Peyer's patch (tissue), 4 donors: ENCODE measurements around the gene FMO3. TPM values are rescaled to one million over a fixed set of nuclear protein-coding genes. Genes with fewer than 3 reads are reported as not detected.

ENCODE experiments used
- DNase-seq, 3 donors: peaks; one replicate each; pipeline ENCODE4 v3.0.0-alpha.2; 2017 to 2019
- H3K27ac ChIP-seq, 4 donors: fragments of 200-600 bp; sonication (generic); one replicate each; pipeline ENCODE4 v1.5.1; 2016 to 2019
- H3K27me3 ChIP-seq, 2 donors: fragments of 200-600 bp; sonication (generic); one replicate each; pipeline ENCODE4 v1.5.1; 2019
- H3K36me3 ChIP-seq, 3 donors: fragments of 200-600 bp; sonication (generic); one replicate each; pipeline ENCODE4 v1.5.1; 2016 to 2019
- H3K4me1 ChIP-seq, 4 donors: fragments of 200-600 bp; sonication (generic); one replicate each; pipeline ENCODE4 v1.5.1; 2016 to 2019
- H3K4me3 ChIP-seq, 4 donors: fragments of 200-600 bp; sonication (generic); 1 replicate in 3 of 4; 2 replicates in 1 of 4; pipeline ENCODE4 v1.5.1; 2016 to 2019; ENCODE audit warnings: mild to moderate bottlenecking in 1 of 4
- H3K9me3 ChIP-seq, 4 donors: fragments of 200-600 bp; sonication (generic); one replicate each; pipeline ENCODE4 v1.5.1; 2016 to 2019; ENCODE audit warnings: mild to moderate bottlenecking in 1 of 4
- CTCF ChIP-seq, 6 experiments: fragments of 450-650 bp in 4 of 6; fragments of 200-600 bp in 2 of 6; sonication (generic) in 1 of 6; IDR thresholded peaks; one replicate each; pipeline ENCODE4 v1.5.1; 2017 to 2019; ENCODE audit warnings: antibody characterized with exemption in 6 of 6, mild to moderate bottlenecking in 3 of 6, moderate library complexity in 1 of 6
- POLR2A ChIP-seq, 2 donors: fragments of 450-650 bp; IDR thresholded peaks; one replicate each; pipeline ENCODE4 v1.5.1; 2017; ENCODE audit warnings: antibody characterized with exemption in 2 of 2, mild to moderate bottlenecking in 2 of 2, moderate library complexity in 2 of 2
- total RNA-seq, 4 donors: library from RNA; depleted of rRNA; stranded (reverse); fragments of >200 nt; gene quantifications; one replicate each; pipeline ENCODE4 v1.1.0, GENCODE V29; 2016

FMO3 gene
- total RNA-seq: 10 to 100 TPM in 1 of 4 donors, 1 to 10 TPM in 1, not detected in 2; 3.2 to 14.0 TPM

GRCh38 chr1:171090604-171091003 is at the start of gene FMO3:
Gene FMO3 (plus strand): TSS chr1:171090905. CDS start chr1:171092659, 1,754 bp downstream.
- Histone ChIP-seq H3K4me3 (no peak within 1 kb of the TSS), H3K9me3 (no peaks in the 10 kb centered on the region), H3K4me1 (no peaks in the 10 kb centered on the region), H3K36me3 (no peaks in the 10 kb centered on the region), H3K27me3 (no peaks in the 10 kb centered on the region), H3K27ac (no peak within 1 kb of the TSS)
- TF ChIP-seq CTCF (IDR thresholded peaks at IDR 0.05) (no peak), POLR2A (IDR thresholded peaks at IDR 0.05) (no peak)
- DNase-seq: no peak

- H3K27me3 ChIP-seq: no peaks in the 10 kb centered on the region
- DNase-seq: no peak
- H3K9me3 ChIP-seq: no peaks in the 10 kb centered on the region
- no peaks in the 10 kb centered on the region for H3K4me1 ChIP-seq
- H3K27ac ChIP-seq: no peak overlapping the region
- no peaks in the 10 kb centered on the region for H3K36me3 ChIP-seq
- no peak overlapping the region for H3K4me3 ChIP-seq
- TF ChIP-seq CTCF (IDR thresholded peaks at IDR 0.05) (no peak), POLR2A (IDR thresholded peaks at IDR 0.05) (no peak)
These were observed 42.7 kb upstream of the FMO3 start for GRCh38 chr1:171048014-171048413.

GRCh38 chr1:171052977-171053376 is 37.7 kb upstream of the FMO3 start:
- H3K27me3 ChIP-seq: no peaks in the 10 kb centered on the region
- no peaks in the 10 kb centered on the region for H3K4me1 ChIP-seq
- H3K9me3 ChIP-seq: no peaks in the 10 kb centered on the region
- no peak overlapping the region for H3K27ac ChIP-seq
- H3K36me3 ChIP-seq: no peaks in the 10 kb centered on the region
- DNase-seq: no peak
- no peak for TF ChIP-seq POLR2A (IDR thresholded peaks at IDR 0.05)
- TF ChIP-seq CTCF (IDR thresholded peaks at IDR 0.05): no peak
- no peak overlapping the region for H3K4me3 ChIP-seq

- no peaks in the 10 kb centered on the region for H3K36me3 ChIP-seq
- no peak overlapping the region for H3K27ac ChIP-seq
- H3K4me3 ChIP-seq: no peak overlapping the region
- H3K9me3 ChIP-seq: no peaks in the 10 kb centered on the region
- TF ChIP-seq CTCF (IDR thresholded peaks at IDR 0.05) (no peak), POLR2A (IDR thresholded peaks at IDR 0.05) (no peak)
- DNase-seq: no peak
- H3K27me3 ChIP-seq: no peaks in the 10 kb centered on the region
- no peaks in the 10 kb centered on the region for H3K4me1 ChIP-seq
These were observed 34.6 kb upstream of the FMO3 start for GRCh38 chr1:171055966-171056643.

GRCh38 chr1:171061425-171062143 is 29.1 kb upstream of the FMO3 start:
- DNase-seq: no peak
- Histone ChIP-seq H3K4me3 (no peak overlapping the region), H3K9me3 (no peaks in the 10 kb centered on the region), H3K27ac (no peak overlapping the region), H3K36me3 (no peaks in the 10 kb centered on the region), H3K4me1 (no peaks in the 10 kb centered on the region), H3K27me3 (no peaks in the 10 kb centered on the region)
- TF ChIP-seq CTCF (IDR thresholded peaks at IDR 0.05): no peak
- TF ChIP-seq POLR2A (IDR thresholded peaks at IDR 0.05): no peak
